Epithelial cell of alveolus of lung (primary cell): ENCODE results near the gene LRRC23. TPM values are rescaled to one million over a fixed set of nuclear protein-coding genes. Genes with fewer than 3 reads are reported as not detected.

Source experiments
- total RNA-seq: library from RNA; depleted of rRNA; stranded (reverse); fragments of >200 nt; gene quantifications from 2 replicates; pipeline ENCODE4 v1.2.1, GENCODE V29; 2015

LRRC23 gene
- 5.8 and 13.9 TPM in 2 replicates for total RNA-seq

GRCh38 chr12:6904280-6905276, at the start of gene LRRC23:
TSS of gene LRRC23 (plus strand) at chr12:6904822. CDS start at chr12:6905634, 812 bp downstream.

GRCh38 chr12:6867413-6868210, 37.0 kb upstream of the LRRC23 start, which contains the start of gene TPI1:
TSS of gene TPI1 (plus strand) at chr12:6867531. CDS start at chr12:6867567, 36 bp downstream.

GRCh38 chr12:6873094-6874014, 31.3 kb upstream of the LRRC23 start, which contains the start of gene SPSB2:
TSS of gene SPSB2 (minus strand) at chr12:6873303. CDS start at chr12:6872901, 402 bp downstream.

GRCh38 chr12:6914246-6914946, 9.8 kb downstream of the LRRC23 start, which contains the start of gene ENO2:
TSS of gene ENO2 (plus strand) at chr12:6914580. CDS start at chr12:6915833, 1,253 bp downstream.

GRCh38 chr12:6927379-6928021, 22.9 kb downstream of the LRRC23 start, which contains the start of gene ATN1:
TSS of gene ATN1 (plus strand) at chr12:6927959. CDS start at chr12:6934002, 6,043 bp downstream.

GRCh38 chr12:6943722-6944380, 39.2 kb downstream of the LRRC23 start, which contains the start of the genes C12orf57 and RNU7-1:
TSS of gene C12orf57 (plus strand) at chr12:6944022. CDS start at chr12:6944122, 100 bp downstream.
TSS of gene RNU7-1 (plus strand) at chr12:6943816.

GRCh38 chr12:6950811-6951540, 46.4 kb downstream of the LRRC23 start, which contains the start of gene PTPN6:
TSS of gene PTPN6 (plus strand) at chr12:6951356. CDS start at chr12:6951513, 157 bp downstream.

Other genes with a start within 250 kb of the LRRC23 start
- 24.4 and 89.2 TPM in 2 replicates for gene ING4, start 241.7 kb upstream of the LRRC23 start, total RNA-seq
- gene ZNF384, start 215.4 kb upstream of the LRRC23 start, total RNA-seq: 16.8 and 39.4 TPM in 2 replicates
- gene PIANP, start 204.0 kb upstream of the LRRC23 start, total RNA-seq: 0.52 and 5.9 TPM in 2 replicates
- 50.6 and 80.7 TPM in 2 replicates for gene COPS7A, start 180.8 kb upstream of the LRRC23 start, total RNA-seq
- gene MLF2, start 151.7 kb upstream of the LRRC23 start, total RNA-seq: 196 and 281 TPM in 2 replicates
- 174 and 234 TPM in 2 replicates for gene PTMS, start 138.5 kb upstream of the LRRC23 start, total RNA-seq
- gene LAG3, start 132.3 kb upstream of the LRRC23 start, total RNA-seq: 1.6 TPM in 1 of 2 replicates, not detected in the other
- 11.2 and 19.2 TPM in 2 replicates for gene CD4, start 115.3 kb upstream of the LRRC23 start, total RNA-seq
- gene GPR162, start 83.0 kb upstream of the LRRC23 start, total RNA-seq: 2.1 and 20.3 TPM in 2 replicates
- 72.0 and 77.4 TPM in 2 replicates for gene P3H3, start 76.4 kb upstream of the LRRC23 start, total RNA-seq
- 0.39 and 0.48 TPM in 2 replicates for gene GNB3, start 63.9 kb upstream of the LRRC23 start, total RNA-seq
- gene CDCA3, start 53.5 kb upstream of the LRRC23 start, total RNA-seq: 12.0 and 27.4 TPM in 2 replicates
- 47.1 and 72.5 TPM in 2 replicates for gene USP5, start 52.7 kb upstream of the LRRC23 start, total RNA-seq
- gene TPI1, start 37.3 kb upstream of the LRRC23 start, total RNA-seq: 1,206 and 1,693 TPM in 2 replicates
- gene SPSB2, start 31.5 kb upstream of the LRRC23 start, total RNA-seq: 3.6 and 5.4 TPM in 2 replicates
- gene ENO2, start 9.8 kb downstream of the LRRC23 start, total RNA-seq: 26.1 and 45.2 TPM in 2 replicates
- 14.2 and 57.7 TPM in 2 replicates for gene ATN1, start 23.1 kb downstream of the LRRC23 start, total RNA-seq
- not detected in 2 replicates for gene RNU7-1, start 39.0 kb downstream of the LRRC23 start, total RNA-seq
- gene C12orf57, start 39.2 kb downstream of the LRRC23 start, total RNA-seq: 336 and 337 TPM in 2 replicates
- gene PTPN6, start 46.5 kb downstream of the LRRC23 start, total RNA-seq: 1.0 and 4.2 TPM in 2 replicates
- 395 and 411 TPM in 2 replicates for gene PHB2, start 65.8 kb downstream of the LRRC23 start, total RNA-seq
- 24.4 and 65.2 TPM in 2 replicates for gene EMG1, start 66.1 kb downstream of the LRRC23 start, total RNA-seq
- 26.5 and 28.0 TPM in 2 replicates for gene LPCAT3, start 113.7 kb downstream of the LRRC23 start, total RNA-seq
- gene C1S, start 155.9 kb downstream of the LRRC23 start, total RNA-seq: 137 and 318 TPM in 2 replicates
- gene C1R, start 187.6 kb downstream of the LRRC23 start, total RNA-seq: 250 and 966 TPM in 2 replicates
- gene C1RL, start 204.4 kb downstream of the LRRC23 start, total RNA-seq: 38.4 and 157 TPM in 2 replicates
- gene RBP5, start 224.1 kb downstream of the LRRC23 start, total RNA-seq: not detected in 2 replicates
- gene CLSTN3, start 225.5 kb downstream of the LRRC23 start, total RNA-seq: 20.7 and 29.7 TPM in 2 replicates